B cell (primary cell): ENCODE data around the gene KIRREL3.

Experiments used
- EZH2 ChIP-seq: IDR thresholded peaks from 2 replicates; pipeline ENCODE4 v1.6.1; 2012; ENCODE audit warnings: borderline replicate concordance, low read depth, mild to moderate bottlenecking, moderate library complexity, low read length; ENCODE audit not compliant: insufficient read depth, poor library complexity, severe bottlenecking
- TF ChIP-seq, protein P1 (sequence below): fragments of 200-600 bp; IDR thresholded peaks from one replicate; pipeline ENCODE4 v1.8.0; 2022; ENCODE audit warnings: antibody characterized with exemption, mild to moderate bottlenecking

DNA sequence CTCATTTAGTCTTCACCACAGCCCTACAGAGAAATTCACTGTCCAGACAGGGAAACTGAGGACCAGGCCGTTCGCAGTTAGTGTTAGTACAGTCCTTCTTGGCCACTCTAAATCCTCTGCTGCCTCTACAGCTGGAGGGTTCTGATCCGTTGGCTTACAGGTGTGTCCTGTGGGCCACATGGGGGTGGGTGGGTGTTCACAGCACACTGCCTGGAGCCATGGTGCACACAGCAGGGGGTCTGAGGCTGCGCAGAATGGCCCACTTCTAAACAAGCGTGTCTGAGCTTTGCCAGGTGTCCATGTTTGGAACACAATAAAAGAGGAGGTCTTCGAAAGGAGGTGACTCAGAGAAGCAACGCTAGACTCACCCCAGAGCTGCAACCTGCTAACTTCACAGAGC, 396.1 kb downstream of the KIRREL3 start:
- TF ChIP-seq, protein P1, sequence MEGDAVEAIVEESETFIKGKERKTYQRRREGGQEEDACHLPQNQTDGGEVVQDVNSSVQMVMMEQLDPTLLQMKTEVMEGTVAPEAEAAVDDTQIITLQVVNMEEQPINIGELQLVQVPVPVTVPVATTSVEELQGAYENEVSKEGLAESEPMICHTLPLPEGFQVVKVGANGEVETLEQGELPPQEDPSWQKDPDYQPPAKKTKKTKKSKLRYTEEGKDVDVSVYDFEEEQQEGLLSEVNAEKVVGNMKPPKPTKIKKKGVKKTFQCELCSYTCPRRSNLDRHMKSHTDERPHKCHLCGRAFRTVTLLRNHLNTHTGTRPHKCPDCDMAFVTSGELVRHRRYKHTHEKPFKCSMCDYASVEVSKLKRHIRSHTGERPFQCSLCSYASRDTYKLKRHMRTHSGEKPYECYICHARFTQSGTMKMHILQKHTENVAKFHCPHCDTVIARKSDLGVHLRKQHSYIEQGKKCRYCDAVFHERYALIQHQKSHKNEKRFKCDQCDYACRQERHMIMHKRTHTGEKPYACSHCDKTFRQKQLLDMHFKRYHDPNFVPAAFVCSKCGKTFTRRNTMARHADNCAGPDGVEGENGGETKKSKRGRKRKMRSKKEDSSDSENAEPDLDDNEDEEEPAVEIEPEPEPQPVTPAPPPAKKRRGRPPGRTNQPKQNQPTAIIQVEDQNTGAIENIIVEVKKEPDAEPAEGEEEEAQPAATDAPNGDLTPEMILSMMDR, result no peak
- TF ChIP-seq EZH2, result no peak
